IMR-90 (cell line): Measurements from ENCODE around the gene THAP2. TPM values are rescaled to one million over a fixed set of nuclear protein-coding genes. Genes with fewer than 3 reads are reported as not detected.

ENCODE experiments used
- ATAC-seq: fragments of 200-7000 bp; cut with Tn5 transposase; 2 replicates; pipeline ENCODE4 v1.9.1; 2020; ENCODE audit warnings: low read depth, mild to moderate bottlenecking, moderate library complexity
- BruUV-seq: library from RNA; stranded (reverse); fragments of 400-500 nt; replicated peaks from 2 replicates; lab custom pipeline; 2021; lab: Mats Ljungman, UMichigan
- CTCF ChIA-PET: fragments of 300-600 bp; formaldehyde crosslinking; extraction: SDS; loops from one replicate; lab custom pipeline; 2021; ENCODE audit warnings: antibody characterized with exemption; lab: Yijun Ruan, JAX
- POLR2A ChIA-PET: fragments of 300-600 bp; sonication (Branson Sonifier 250); formaldehyde crosslinking; loops from one replicate; lab custom pipeline; 2022; ENCODE audit warnings: antibody characterized with exemption; ENCODE audit not compliant: unreplicated experiment; lab: Charles Lee
- DNase-seq: peaks from one replicate; pipeline ENCODE4 v3.0.0; 2013
- H2AFZ ChIP-seq: replicated peaks from 2 replicates; pipeline ENCODE3; 2013; ENCODE audit warnings: low read length, mild to moderate bottlenecking; ENCODE audit not compliant: poor library complexity
- H2AK5ac ChIP-seq: 2 replicates; pipeline ENCODE4 v1.6.1; 2013; ENCODE audit warnings: low read depth, low read length, inconsistent platforms
- H2AK9ac ChIP-seq: replicated peaks from 2 replicates; pipeline ENCODE3; 2013; ENCODE audit warnings: mild to moderate bottlenecking, low read depth, low read length, moderate library complexity; ENCODE audit not compliant: poor library complexity
- H2BK120ac ChIP-seq: 2 replicates; pipeline ENCODE4 v1.6.1; 2013; ENCODE audit warnings: low read depth, low read length, inconsistent platforms
- H2BK15ac ChIP-seq: 3 replicates; pipeline ENCODE4 v1.6.1; 2013; ENCODE audit warnings: low read depth, low read length, inconsistent platforms
- H2BK20ac ChIP-seq: 2 replicates; pipeline ENCODE4 v1.6.1; 2013; ENCODE audit warnings: low read depth, mild to moderate bottlenecking, inconsistent platforms, low read length, moderate library complexity
- H2BK5ac ChIP-seq: 2 replicates; pipeline ENCODE4 v1.6.1; 2013; ENCODE audit warnings: mild to moderate bottlenecking, low read depth, low read length, inconsistent platforms; ENCODE audit not compliant: poor library complexity, severe bottlenecking
- H3K14ac ChIP-seq: replicated peaks from 2 replicates; pipeline ENCODE4 v1.6.1; 2013; ENCODE audit warnings: low read depth, low read length, inconsistent platforms
- H3K18ac ChIP-seq: 2 replicates; pipeline ENCODE4 v1.6.1; 2013; ENCODE audit warnings: low read depth, low read length, control low read depth
- H3K23ac ChIP-seq: 2 replicates; pipeline ENCODE4 v1.6.1; 2013; ENCODE audit warnings: low read depth, low read length, inconsistent platforms
- H3K27ac ChIP-seq: 2 replicates; pipeline ENCODE4 v1.5.1; 2013; ENCODE audit warnings: mild to moderate bottlenecking, control low read depth, low read length; ENCODE audit not compliant: insufficient read depth
- H3K27me3 ChIP-seq: 2 replicates; pipeline ENCODE4 v1.6.1; 2013; ENCODE audit warnings: low read length; ENCODE audit not compliant: control insufficient read depth, insufficient read depth
- H3K36me3 ChIP-seq: 2 replicates; pipeline ENCODE4 v1.6.1; 2013; ENCODE audit warnings: low read length, mixed read lengths; ENCODE audit not compliant: control insufficient read depth, insufficient read depth
- H3K4ac ChIP-seq: 2 replicates; pipeline ENCODE4 v1.6.1; 2013; ENCODE audit warnings: low read depth, low read length, inconsistent platforms
- H3K4me1 ChIP-seq: 2 replicates; pipeline ENCODE4 v1.6.1; 2013; ENCODE audit warnings: low read length, mixed read lengths; ENCODE audit not compliant: control insufficient read depth, insufficient read depth
- H3K4me2 ChIP-seq: 2 replicates; pipeline ENCODE4 v1.6.1; 2013; ENCODE audit warnings: low read depth, mild to moderate bottlenecking, control low read depth, low read length, moderate library complexity
- H3K4me3 ChIP-seq: 2 replicates; pipeline ENCODE4 v1.5.1; 2013; ENCODE audit warnings: low read depth, mild to moderate bottlenecking, control low read depth, low read length, moderate library complexity; ENCODE audit not compliant: insufficient read depth
- H3K56ac ChIP-seq: 2 replicates; pipeline ENCODE4 v1.6.1; 2013; ENCODE audit warnings: low read length, inconsistent platforms; ENCODE audit not compliant: insufficient read depth; ENCODE audit errors: extremely low read depth
- H3K79me1 ChIP-seq, 2 experiments: 2 replicates each; pipeline ENCODE4 v1.6.1; 2013; ENCODE audit warnings: low read length in 2 of 2, inconsistent platforms in 1 of 2, low read depth in 1 of 2
- H3K9ac ChIP-seq: 2 replicates; pipeline ENCODE4 v1.6.1; 2013; ENCODE audit warnings: low read depth, low read length, control low read depth
- H3K9me1 ChIP-seq: 2 replicates; pipeline ENCODE4 v1.6.1; 2013; ENCODE audit warnings: low read length, inconsistent platforms; ENCODE audit not compliant: insufficient read depth
- H3K9me3 ChIP-seq: 2 replicates; pipeline ENCODE4 v1.6.1; 2013; ENCODE audit warnings: low read length; ENCODE audit not compliant: control insufficient read depth, insufficient read depth
- H4K20me1 ChIP-seq: 2 replicates; pipeline ENCODE4 v1.6.1; 2013; ENCODE audit warnings: low read length, inconsistent platforms; ENCODE audit not compliant: insufficient read depth
- H4K5ac ChIP-seq: 2 replicates; pipeline ENCODE4 v1.6.1; 2013; ENCODE audit warnings: mild to moderate bottlenecking, low read depth, low read length, control low read depth
- H4K8ac ChIP-seq, 2 experiments: 2 replicates each; pipeline ENCODE4 v1.6.1; 2013; ENCODE audit warnings: low read depth in 2 of 2, low read length in 2 of 2, control low read depth in 1 of 2, inconsistent platforms in 1 of 2
- H4K91ac ChIP-seq: 2 replicates; pipeline ENCODE4 v1.6.1; 2013; ENCODE audit warnings: low read depth, low read length, inconsistent platforms; ENCODE audit not compliant: insufficient read depth
- CEBPB ChIP-seq: IDR thresholded peaks from 2 replicates; pipeline ENCODE4 v1.6.1; 2012; ENCODE audit warnings: low read depth, low read length, improper control_type of control experiment
- FOS ChIP-seq: fragments of 150-350 bp; IDR thresholded peaks from 2 replicates; pipeline ENCODE4 v1.6.1; 2016; ENCODE audit warnings: low read depth, low read length
- MAZ ChIP-seq: IDR thresholded peaks from 2 replicates; pipeline ENCODE4 v1.6.1; 2012; ENCODE audit warnings: low read depth, mild to moderate bottlenecking, low read length, improper control_type of control experiment, moderate library complexity, borderline replicate concordance
- SMC3 ChIP-seq: fragments of 150-350 bp; IDR thresholded peaks from 2 replicates; pipeline ENCODE4 v1.6.1; 2016; ENCODE audit warnings: low read depth, mild to moderate bottlenecking, antibody characterized with exemption, low read length, moderate library complexity
- WGBS, 2 experiments: methylation state at CpG; one replicate each; pipeline versions ENCODE4 v1.1.5 to v1.1.7; 2013; ENCODE audit warnings: missing lambda C conversion rate in 2 of 2; ENCODE audit not compliant: insufficient read length in 1 of 2; ENCODE audit errors: extremely low coverage in 2 of 2; 5-methylcytosine and 5-hydroxymethylcytosine counted together
- dilution Hi-C: fragments of 300-500 bp; cut with HindIII; formaldehyde crosslinking; loops from one replicate; pipeline ENCODE4 v1.14.3; 2018; ENCODE audit warnings: low sequenced_read_pairs; ENCODE audit not compliant: unreplicated experiment
- in situ Hi-C: fragments of 300-500 bp; cut with MboI; formaldehyde crosslinking; loops from 3 replicates; pipeline ENCODE4 v1.14.3; 2019; ENCODE audit warnings: low sequenced_read_pairs, inconsistent platforms, mixed read lengths
- intact Hi-C: fragments of 100-400 bp; cut with micrococcal nuclease; formaldehyde crosslinking; loops from 2 replicates; pipeline ENCODE4 v1.10.0; 2022
- polyA plus RNA-seq, 3 experiments: library from polyadenylated mRNA; depleted of rRNA; stranded (reverse); fragments of >200 nt; gene quantifications; 2 replicates each; pipeline ENCODE4 v1.2.3, GENCODE V29; 2012; ENCODE audit warnings: low replicate concordance in 1 of 3
- total RNA-seq: library from RNA; depleted of rRNA; stranded (reverse); fragments of >200 nt; gene quantifications from 2 replicates; pipeline ENCODE4 v1.2.3, GENCODE V29; 2012
- TF ChIP-seq, protein P1 (sequence below): conservative IDR thresholded peaks from 2 replicates; pipeline ENCODE4 v1.5.1; 2012; ENCODE audit warnings: mild to moderate bottlenecking, low read depth, low read length, improper control_type of control experiment

Gene THAP2
- total and polyA plus RNA-seq, 2 of the 4 experiments (the other 2 are of a cell fraction) = 1.4 to 2.5 TPM

DNA sequence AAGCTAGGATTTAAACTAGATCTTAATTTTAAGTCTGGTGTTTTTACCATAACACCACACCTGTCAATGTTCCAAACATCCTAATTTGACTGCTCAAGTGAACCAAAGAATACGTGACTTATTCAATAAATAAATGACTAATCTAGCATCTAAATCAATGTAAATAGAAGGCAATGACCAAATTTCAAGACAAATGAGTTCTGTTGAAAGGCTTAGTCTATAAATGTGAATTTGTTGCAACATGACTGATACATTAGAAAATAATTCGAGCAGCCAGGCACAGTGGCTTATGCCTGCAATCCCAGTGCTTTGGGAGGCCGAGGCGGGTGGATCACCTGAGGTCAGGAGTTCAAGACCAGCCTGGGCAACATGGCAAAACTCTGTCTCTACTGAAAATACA lies 15.6 kb upstream of the THAP2 start:
- CTCF ChIA-PET = interaction anchor here (0.8 kb wide), 1 partner anchor 9 kb away, joined by 7 read pairs; no protein-coding TSS in a partner anchor
- Histone ChIP-seq H3K18ac (no peak overlapping the region), H4K91ac (no peak overlapping the region), H3K4me2 (no peak overlapping the region), H3K23ac (no peak overlapping the region), H4K5ac (no peak overlapping the region), H3K4ac (no peak overlapping the region), H3K27me3 (no peaks in the 10 kb centered on the region), H3K27ac (no peak overlapping the region), H3K4me3 (no peak overlapping the region), H3K4me1 (0 out of 2 replicates have a peak, but pooled peaks cover 2% of the 10 kb centered on the region), H2BK15ac (no peak overlapping the region), H2BK120ac (no peak overlapping the region), H3K9me1 (no peaks in the 10 kb centered on the region), H4K20me1 (peaks cover 42% of the 10 kb centered on the region), H2AFZ (no peak overlapping the region), H3K9me3 (peaks cover 2% of the 10 kb centered on the region; the same call in 1 of the 2 replicates), H4K8ac (no peak overlapping the region), H3K14ac (no peak overlapping the region), H2AK9ac (no peak overlapping the region), H3K56ac (no peak overlapping the region), H3K36me3 (peaks cover 37% of the 10 kb centered on the region), H2BK5ac (no peak overlapping the region), H2BK20ac (no peak overlapping the region), H2AK5ac (no peak overlapping the region), H3K9ac (no peak overlapping the region), H3K79me1 (peaks cover 7 to 27% of the 10 kb centered on the region in 2 experiments)
- POLR2A ChIA-PET = interaction anchor here (0.6 kb wide), 1 partner anchor 9 kb away, joined by 18 read pairs; no protein-coding TSS in a partner anchor
- intact Hi-C loops = loop anchor here (2.0 to 5.0 kb wide), 2 partner anchors 16 to 36 kb away; no protein-coding TSS in a partner anchor
- DNase-seq = no peak
- dilution Hi-C loops = no loop called here
- in situ Hi-C loops = no loop called here
- TF ChIP-seq, protein P1, sequence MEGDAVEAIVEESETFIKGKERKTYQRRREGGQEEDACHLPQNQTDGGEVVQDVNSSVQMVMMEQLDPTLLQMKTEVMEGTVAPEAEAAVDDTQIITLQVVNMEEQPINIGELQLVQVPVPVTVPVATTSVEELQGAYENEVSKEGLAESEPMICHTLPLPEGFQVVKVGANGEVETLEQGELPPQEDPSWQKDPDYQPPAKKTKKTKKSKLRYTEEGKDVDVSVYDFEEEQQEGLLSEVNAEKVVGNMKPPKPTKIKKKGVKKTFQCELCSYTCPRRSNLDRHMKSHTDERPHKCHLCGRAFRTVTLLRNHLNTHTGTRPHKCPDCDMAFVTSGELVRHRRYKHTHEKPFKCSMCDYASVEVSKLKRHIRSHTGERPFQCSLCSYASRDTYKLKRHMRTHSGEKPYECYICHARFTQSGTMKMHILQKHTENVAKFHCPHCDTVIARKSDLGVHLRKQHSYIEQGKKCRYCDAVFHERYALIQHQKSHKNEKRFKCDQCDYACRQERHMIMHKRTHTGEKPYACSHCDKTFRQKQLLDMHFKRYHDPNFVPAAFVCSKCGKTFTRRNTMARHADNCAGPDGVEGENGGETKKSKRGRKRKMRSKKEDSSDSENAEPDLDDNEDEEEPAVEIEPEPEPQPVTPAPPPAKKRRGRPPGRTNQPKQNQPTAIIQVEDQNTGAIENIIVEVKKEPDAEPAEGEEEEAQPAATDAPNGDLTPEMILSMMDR = no peak
- TF ChIP-seq MAZ = no peak
- no peak for TF ChIP-seq SMC3
- no peak for TF ChIP-seq FOS
- TF ChIP-seq CEBPB = no peak
- WGBS, 2 experiments = no CpG with 5 or more reads among the region's 4 CpGs
- no peak for ATAC-seq
- no TSS peak for BruUV-seq
